PC-3 (cell line): ENCODE measurements around the gene CAMK1G.

ENCODE experiments used
- CTCF ChIP-seq: fragments of 300-600 bp; sonication (generic); conservative IDR thresholded peaks from 2 replicates; pipeline ENCODE4 v1.5.1; 2017; ENCODE audit warnings: antibody characterized with exemption, low read depth, mild to moderate bottlenecking, low read length
- EZH2 ChIP-seq: fragments of 300-600 bp; sonication (generic); IDR thresholded peaks from one replicate; pipeline ENCODE4 v1.6.1; 2017; ENCODE audit warnings: antibody characterized with exemption, mild to moderate bottlenecking, low read length; ENCODE audit not compliant: unreplicated experiment
- EZH2phosphoT487 ChIP-seq: fragments of 300-600 bp; sonication (generic); IDR thresholded peaks from 2 replicates; pipeline ENCODE4 v1.6.1; 2018; ENCODE audit warnings: mild to moderate bottlenecking, antibody characterized with exemption, low read length, borderline replicate concordance

GRCh38 chr1:209627732-209628196, 44.2 kb downstream of the CAMK1G start:
- TF ChIP-seq CTCF (peak; percentile 98), EZH2phosphoT487 (no peak), EZH2 (no peak)
